ENCODE results near the gene HNRNPR. TPM values are rescaled to one million over a fixed set of nuclear protein-coding genes. Genes with fewer than 3 reads are reported as not detected.

The HNRNPR gene
- total RNA-seq, 1 donor = 70.6 TPM

DNA sequence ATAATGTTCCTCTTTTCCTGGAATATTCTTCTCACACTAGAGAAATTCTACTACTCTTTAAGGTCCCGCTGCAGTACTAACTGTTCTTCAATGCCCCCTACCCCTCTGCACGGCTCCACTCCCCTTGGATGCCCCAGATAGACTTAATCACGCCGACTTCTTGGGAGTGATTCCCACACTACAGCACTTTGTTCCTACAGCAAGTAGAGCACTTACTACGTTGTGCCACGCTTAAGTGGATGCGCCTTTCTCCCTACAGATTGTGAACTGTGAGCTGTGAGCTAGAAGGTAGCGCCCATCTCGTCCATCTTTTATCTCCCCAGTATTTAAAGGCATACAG, 23.3 kb upstream of the HNRNPR start:
- Histone ChIP-seq H3K4me3 (ENCODE audit: insufficient read depth, low read length) (peak overlapping the region; percentile 98), H3K27ac (ENCODE audit: low read depth, low read length) (peak overlapping the region; percentile 97), H3K4me2 (ENCODE audit: insufficient read depth, low read length) (peak overlapping the region; percentile 100), H3K9me3 (ENCODE audit: low read depth, low read length) (peaks cover 8% of the 10 kb centered on the region), H3K36me3 (ENCODE audit: insufficient read depth, low read length) (peaks cover 43% of the 10 kb centered on the region), H4K20me1 (ENCODE audit: insufficient read depth, low read length) (no peaks in the 10 kb centered on the region), H3K4me1 (ENCODE audit: insufficient read depth, low read length) (peaks cover 31% of the 10 kb centered on the region), H3K27me3 (ENCODE audit: insufficient read depth, low read length) (no peaks in the 10 kb centered on the region), H3K79me2 (ENCODE audit: insufficient read depth, low read length) (peaks cover 48% of the 10 kb centered on the region), H2AFZ (ENCODE audit: low read length) (peak overlapping the region; percentile 90)
- DNase-seq (ENCODE audit: insufficient read length, low spot score, missing footprints) = peak; percentile 21
- TF ChIP-seq CTCF (IDR thresholded peaks at IDR 0.05; ENCODE audit: extremely low read depth, low read depth, low read length) = no peak

- TF ChIP-seq CTCF (IDR thresholded peaks at IDR 0.05; ENCODE audit: extremely low read depth, low read depth, low read length) = no peak
- no peaks in the 10 kb centered on the region for H3K27me3 ChIP-seq (ENCODE audit: insufficient read depth, low read length)
- H3K9me3 ChIP-seq (ENCODE audit: low read depth, low read length) = peaks cover 16% of the 10 kb centered on the region
- H2AFZ ChIP-seq (ENCODE audit: low read length) = no peak overlapping the region
- H3K79me2 ChIP-seq (ENCODE audit: insufficient read depth, low read length) = peaks cover 42% of the 10 kb centered on the region
- no peaks in the 10 kb centered on the region for H4K20me1 ChIP-seq (ENCODE audit: insufficient read depth, low read length)
- peaks cover 31% of the 10 kb centered on the region for H3K4me1 ChIP-seq (ENCODE audit: insufficient read depth, low read length)
- H3K36me3 ChIP-seq (ENCODE audit: insufficient read depth, low read length) = peaks cover 45% of the 10 kb centered on the region
- H3K4me3 ChIP-seq (ENCODE audit: insufficient read depth, low read length) = no peak overlapping the region
- H3K4me2 ChIP-seq (ENCODE audit: insufficient read depth, low read length) = peak overlapping the region; percentile 100
- DNase-seq (ENCODE audit: insufficient read length, low spot score, missing footprints) = no peak
- H3K27ac ChIP-seq (ENCODE audit: low read depth, low read length) = no peak overlapping the region
Observed at GRCh38 chr1:23366598-23366997, 22.5 kb upstream of the HNRNPR start.

GRCh38 chr1:23366146-23366545, 22.1 kb upstream of the HNRNPR start:
- H4K20me1 ChIP-seq (ENCODE audit: insufficient read depth, low read length) = no peaks in the 10 kb centered on the region
- no peak overlapping the region for H3K27ac ChIP-seq (ENCODE audit: low read depth, low read length)
- H3K9me3 ChIP-seq (ENCODE audit: low read depth, low read length) = peaks cover 20% of the 10 kb centered on the region
- no peak for DNase-seq (ENCODE audit: insufficient read length, low spot score, missing footprints)
- H3K4me3 ChIP-seq (ENCODE audit: insufficient read depth, low read length) = no peak overlapping the region
- no peak for TF ChIP-seq CTCF (IDR thresholded peaks at IDR 0.05; ENCODE audit: extremely low read depth, low read depth, low read length)
- H3K4me1 ChIP-seq (ENCODE audit: insufficient read depth, low read length) = peaks cover 28% of the 10 kb centered on the region
- H3K4me2 ChIP-seq (ENCODE audit: insufficient read depth, low read length) = peak overlapping the region; percentile 100
- H2AFZ ChIP-seq (ENCODE audit: low read length) = no peak overlapping the region
- H3K79me2 ChIP-seq (ENCODE audit: insufficient read depth, low read length) = peaks cover 41% of the 10 kb centered on the region
- H3K27me3 ChIP-seq (ENCODE audit: insufficient read depth, low read length) = no peaks in the 10 kb centered on the region
- peaks cover 50% of the 10 kb centered on the region for H3K36me3 ChIP-seq (ENCODE audit: insufficient read depth, low read length)

- H3K27ac ChIP-seq (ENCODE audit: low read depth, low read length) = no peak overlapping the region
- H3K4me2 ChIP-seq (ENCODE audit: insufficient read depth, low read length) = no peak overlapping the region
- no peak for DNase-seq (ENCODE audit: insufficient read length, low spot score, missing footprints)
- peaks cover 66% of the 10 kb centered on the region for H3K36me3 ChIP-seq (ENCODE audit: insufficient read depth, low read length)
- TF ChIP-seq CTCF (IDR thresholded peaks at IDR 0.05; ENCODE audit: extremely low read depth, low read depth, low read length) = no peak
- peaks cover 35% of the 10 kb centered on the region for H3K9me3 ChIP-seq (ENCODE audit: low read depth, low read length)
- H3K4me3 ChIP-seq (ENCODE audit: insufficient read depth, low read length) = no peak overlapping the region
- H4K20me1 ChIP-seq (ENCODE audit: insufficient read depth, low read length) = no peaks in the 10 kb centered on the region
- peaks cover 9% of the 10 kb centered on the region for H3K4me1 ChIP-seq (ENCODE audit: insufficient read depth, low read length)
- peaks cover 26% of the 10 kb centered on the region for H3K79me2 ChIP-seq (ENCODE audit: insufficient read depth, low read length)
- H2AFZ ChIP-seq (ENCODE audit: low read length) = no peak overlapping the region
- H3K27me3 ChIP-seq (ENCODE audit: insufficient read depth, low read length) = no peaks in the 10 kb centered on the region
Observed at GRCh38 chr1:23362218-23362713, 18.2 kb upstream of the HNRNPR start.

Data from osteoblast (primary cell).